Stimulated activated CD8-positive, alpha-beta memory T cell treated with anti-CD3 and anti-CD28 coated beads, Interleukin-4, amount 100 ng/mL, for 48 hours (primary cell): ENCODE data around the gene GJA5.

ENCODE experiments used
- DNase-seq: peaks from one replicate; pipeline ENCODE4 v3.0.0-alpha.2; 2020

Gene GJA5

DNA sequence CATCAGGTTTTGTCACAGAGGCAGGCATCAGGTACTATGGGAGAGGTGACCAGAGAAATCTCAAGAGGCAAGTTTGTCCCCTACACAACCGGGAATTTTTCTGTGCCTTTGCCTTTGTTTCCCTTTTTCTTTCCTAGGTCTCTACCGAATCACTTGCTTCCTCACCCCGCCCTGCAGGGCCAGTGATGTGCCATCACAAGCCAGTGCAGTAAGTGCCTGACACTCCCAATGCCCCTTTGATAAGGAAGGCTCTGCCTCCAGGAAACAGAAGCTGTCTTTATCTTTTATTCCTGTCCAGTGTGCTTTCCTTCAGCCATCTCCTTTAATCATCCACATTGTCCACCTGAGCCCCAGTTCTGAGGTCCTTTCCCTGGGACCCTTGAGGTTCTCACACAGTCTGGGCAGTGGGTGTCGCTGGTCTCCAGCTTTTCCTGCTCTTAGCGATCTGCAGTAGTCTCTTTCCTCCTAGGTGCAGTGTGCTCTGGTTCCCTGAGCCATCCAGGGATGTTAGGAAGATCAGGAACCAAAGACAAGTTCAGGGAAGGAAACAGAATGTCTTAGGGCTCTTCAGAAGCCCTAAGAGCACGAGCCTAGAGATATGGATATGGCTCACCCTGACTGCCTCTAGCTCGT is 36.6 kb downstream of the GJA5 start:
- DNase-seq: peak; percentile 28

- no peak for DNase-seq
Observed at GRCh38 chr1:147722124-147722523, 38.3 kb downstream of the GJA5 start.

- no peak for DNase-seq
Observed at GRCh38 chr1:147721716-147722115, 38.7 kb downstream of the GJA5 start.

- no peak for DNase-seq
Observed at GRCh38 chr1:147720557-147720956, 39.8 kb downstream of the GJA5 start.

DNA sequence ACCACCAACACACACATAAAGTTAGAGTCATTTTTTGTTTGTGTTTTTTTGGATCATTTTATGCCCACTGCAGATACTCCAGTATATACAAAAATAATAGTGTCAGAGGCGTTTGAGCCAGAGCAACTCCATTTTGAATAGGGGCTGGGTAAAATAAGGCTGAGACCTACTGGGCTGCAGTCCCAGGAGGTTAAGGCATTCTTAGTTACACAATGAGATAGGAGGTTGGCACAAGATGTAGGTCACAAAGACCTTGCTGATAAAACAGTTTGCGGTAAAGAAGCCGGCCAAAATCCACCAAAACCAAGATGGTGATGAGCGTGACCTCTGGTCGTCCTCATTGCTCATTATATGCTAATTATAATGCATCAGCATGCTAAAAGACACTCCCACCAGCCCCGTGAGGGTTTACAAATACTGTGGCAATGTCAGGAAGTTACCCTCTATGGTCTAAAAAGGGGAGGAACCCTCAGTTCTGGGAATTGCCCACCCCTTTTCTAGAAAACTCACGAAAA is 40.6 kb downstream of the GJA5 start:
- DNase-seq: no peak

DNA sequence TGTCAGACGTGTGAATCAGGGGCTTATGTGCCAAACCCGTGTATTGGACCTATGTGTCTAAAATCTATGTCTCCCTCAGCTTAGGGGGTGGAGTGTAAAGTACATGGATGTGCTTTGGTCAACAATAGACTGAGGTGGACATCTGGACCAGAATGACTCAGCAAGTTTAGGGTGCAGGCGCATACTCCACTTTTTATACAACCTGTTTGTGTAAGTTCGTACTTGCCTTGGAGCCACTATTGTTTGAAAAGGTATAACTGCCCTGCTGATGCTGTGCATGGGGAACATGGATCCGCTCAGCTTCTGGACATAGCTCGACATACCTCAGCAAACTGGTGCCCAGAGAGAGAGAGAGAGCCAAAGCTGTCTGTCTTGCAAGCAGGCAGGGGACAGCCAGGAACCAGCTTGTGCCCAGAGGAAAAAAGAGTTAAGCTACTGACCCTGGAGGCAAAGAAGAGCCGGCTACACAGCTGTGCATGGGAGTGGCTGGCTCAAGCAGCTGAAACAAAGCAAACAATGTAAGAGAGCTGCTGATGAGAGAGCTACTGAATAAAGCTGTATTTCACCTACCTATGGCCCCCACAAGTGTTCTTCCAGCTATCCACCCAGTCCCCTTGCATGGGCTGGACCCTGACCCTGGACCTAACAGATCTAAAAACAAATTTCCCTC is 41.2 kb downstream of the GJA5 start:
- no peak for DNase-seq

GRCh38 chr1:147717706-147718097 is 42.7 kb downstream of the GJA5 start:
- DNase-seq: no peak

GRCh38 chr1:147717051-147717705 is 43.2 kb downstream of the GJA5 start:
- DNase-seq: no peak

DNA sequence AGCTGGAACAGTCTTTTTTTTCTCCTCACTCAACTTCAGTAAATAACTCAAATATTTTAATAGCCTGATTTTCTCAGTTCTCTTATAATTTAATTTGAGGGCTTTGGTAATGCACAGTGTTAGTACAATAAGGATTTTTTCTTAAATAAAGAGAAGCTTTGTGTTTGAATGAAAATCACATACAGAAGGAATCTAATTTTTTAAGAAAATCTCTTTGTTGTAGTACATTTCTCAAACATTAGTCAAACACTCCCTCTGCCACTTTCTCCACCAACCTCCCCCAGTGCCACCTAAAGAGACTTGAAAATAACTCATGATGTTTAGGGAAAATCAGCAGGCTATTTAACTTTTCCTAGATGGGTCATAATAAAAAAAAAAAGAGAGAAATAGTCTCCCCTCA is 47.8 kb downstream of the GJA5 start:
- DNase-seq: no peak
